ENCODE measurements around the gene CRY1. TPM values are rescaled to one million over a fixed set of nuclear protein-coding genes. Genes with fewer than 3 reads are reported as not detected.
A peak's percentile ranks its signal among the peaks of the same experiment; 100 is the strongest.

The CRY1 gene
- total and polyA plus RNA-seq, 9 of the 15 experiments (the other 6 are each of a cell fraction or from before 2014, with no cell fraction given) = 8.7 to 33.3 (median 25.2) TPM

GRCh38 chr12:107108995-107109508, 15.7 kb upstream of the CRY1 start:
- peak overlapping the region; percentile 53 for H2AFZ ChIP-seq (ENCODE audit: low read depth, low read length)
- 48% methylated on average over 8 of the region's 8 CpGs for WGBS (ENCODE audit: insufficient coverage, low coverage, missing lambda C conversion rate)
- DNase-seq (ENCODE audit: extremely low read depth in 1 of 4, low spot score in 3 of 4) (no peak), FAIRE-seq (no peak), ATAC-seq (no peak)
- peaks cover 0 to 7% of the 10 kb centered on the region in 2 experiments; a peak in 3 of 5 replicates for H3K4me1 ChIP-seq (replicated peaks in 1 of 2; ENCODE audit: control insufficient read depth in 2 of 2, insufficient read depth in 2 of 2, low read length in 2 of 2)
- no peak overlapping the region for H3K4me2 ChIP-seq (ENCODE audit: insufficient read depth, low read length)
- no TSS peak for BruUV-seq (replicated peaks)
- no peaks in the 10 kb centered on the region for H3K79me2 ChIP-seq (ENCODE audit: control insufficient read depth, insufficient read depth, low read length)
- in situ Hi-C loops (cut with MboI) = no loop called here
- H4K20me1 ChIP-seq (replicated peaks; ENCODE audit: control insufficient read depth, insufficient read depth, low read length) = no peaks in the 10 kb centered on the region
- no peak overlapping the region for H3K4me3 ChIP-seq
- TF ChIP-seq ZFP36 (IDR thresholded peaks at IDR 0.05; ENCODE audit: low read depth, low read length, partially characterized antibody) (no peak), RBM34 (IDR thresholded peaks at IDR 0.05; ENCODE audit: borderline replicate concordance, insufficient read depth, low read length) (no peak), SRF (CRISPR knock-in tag; IDR thresholded peaks at IDR 0.05) (no peak), HINFP (tag; conservative IDR thresholded peaks at IDR 0.05; ENCODE audit: low read depth) (no peak), CBX5 (IDR thresholded peaks at IDR 0.05; ENCODE audit: borderline replicate concordance, low read depth) (no peak), ZSCAN29 (IDR thresholded peaks at IDR 0.05) (no peak), ZC3H11A (IDR thresholded peaks at IDR 0.05; ENCODE audit: low read depth, low read length) (no peak), AFF1 (IDR thresholded peaks at IDR 0.05; ENCODE audit: low read depth in 1 of 2, partially characterized antibody in 2 of 2) (no peak), CREB1 (IDR thresholded peaks at IDR 0.05) (no peak), CREB1 (CRISPR knock-in tag; IDR thresholded peaks at IDR 0.05) (no peak), TCFL5 (CRISPR knock-in tag; conservative IDR thresholded peaks at IDR 0.05) (no peak), ZBTB1 (CRISPR knock-in tag; IDR thresholded peaks at IDR 0.05; ENCODE audit: borderline replicate concordance, low read depth) (no peak), TEAD4 (IDR thresholded peaks at IDR 0.05; ENCODE audit: low read length) (no peak), TEAD4 (CRISPR knock-in tag; IDR thresholded peaks at IDR 0.05; ENCODE audit: borderline replicate concordance) (no peak), CREB5 (CRISPR knock-in tag; IDR thresholded peaks at IDR 0.05) (no peak), KLF10 (CRISPR knock-in tag; IDR thresholded peaks at IDR 0.05) (no peak), ZNF239 (CRISPR knock-in tag; IDR thresholded peaks at IDR 0.05) (no peak), ZNF780A (CRISPR knock-in tag; IDR thresholded peaks at IDR 0.05) (no peak)
- POLR2A ChIA-PET = no interaction called here
- no peaks in the 10 kb centered on the region for H3K9me1 ChIP-seq (ENCODE audit: control insufficient read depth, insufficient read depth, low read length)
- no peak overlapping the region for H3K9ac ChIP-seq (ENCODE audit: insufficient read depth in 1 of 2, low read depth in 2 of 2, low read length in 2 of 2)
- no peaks in the 10 kb centered on the region for H3K9me3 ChIP-seq (replicated peaks; ENCODE audit: control insufficient read depth, insufficient read depth, low read depth, low read length)
- CTCF ChIA-PET (ENCODE audit: low intra/inter-chr PET ratio) = no interaction called here
- no peaks in the 10 kb centered on the region; a peak in 1 of 5 replicates for H3K27me3 ChIP-seq (ENCODE audit: control insufficient read depth in 2 of 2, insufficient read depth in 2 of 2, low read length in 2 of 2)
- no peak overlapping the region for H3K27ac ChIP-seq (ENCODE audit: extremely low read depth, low read depth, low read length)
- no peaks in the 10 kb centered on the region for H3K36me3 ChIP-seq (ENCODE audit: control insufficient read depth, insufficient read depth, low read length)
- intact Hi-C loops (cut with micrococcal nuclease) = loop anchor here (10.0 kb wide), 1 partner anchor 884 kb away; no protein-coding TSS in a partner anchor

All from K562 (cell line).